Endothelial cell of umbilical vein (primary cell): ENCODE results near the gene PPP1R3G.

Experiments used
- CTCF ChIP-seq, 2 donors: IDR thresholded peaks; 1 replicate in 1 of 2; 2 replicates in 1 of 2; pipeline ENCODE4 v1.5.1; 2011; ENCODE audit warnings: low read length in 2 of 2, mild to moderate bottlenecking in 2 of 2, moderate library complexity in 2 of 2, control low read depth in 1 of 2, inconsistent platforms in 1 of 2, low read depth in 1 of 2; ENCODE audit not compliant: insufficient read depth in 1 of 2; ENCODE audit errors: extremely low read depth in 1 of 2
- EZH2 ChIP-seq: IDR thresholded peaks from 2 replicates; pipeline ENCODE4 v1.6.1; 2012; ENCODE audit warnings: borderline replicate concordance, low read depth, mild to moderate bottlenecking, moderate library complexity, low read length, inconsistent platforms; ENCODE audit not compliant: severe bottlenecking
- FOS ChIP-seq: IDR thresholded peaks from 2 replicates; pipeline ENCODE4 v1.6.1; 2011; ENCODE audit warnings: mild to moderate bottlenecking, low read length, moderate library complexity, borderline replicate concordance; ENCODE audit not compliant: insufficient read depth
- JUN ChIP-seq: IDR thresholded peaks from 2 replicates; pipeline ENCODE4 v1.6.1; 2011; ENCODE audit warnings: borderline replicate concordance, low read depth; ENCODE audit not compliant: insufficient read length, insufficient read depth
- MAX ChIP-seq: IDR thresholded peaks from 2 replicates; pipeline ENCODE4 v1.6.1; 2011; ENCODE audit not compliant: insufficient read depth, insufficient read length
- MYC ChIP-seq: IDR thresholded peaks from one replicate; pipeline ENCODE4 v1.6.1; 2011; ENCODE audit warnings: mild to moderate bottlenecking, low read depth, low read length
- POLR2A ChIP-seq: IDR thresholded peaks from 2 replicates; pipeline ENCODE4 v1.6.1; 2012; ENCODE audit warnings: low read depth, mild to moderate bottlenecking, control low read depth, low read length
- POLR2AphosphoS5 ChIP-seq: IDR thresholded peaks from 2 replicates; pipeline ENCODE4 v1.6.1; 2012; ENCODE audit warnings: low read depth, mild to moderate bottlenecking, control low read depth, low read length, moderate library complexity; ENCODE audit not compliant: insufficient read depth

GRCh38 chr6:5071216-5071615 lies 13.9 kb upstream of the PPP1R3G start:
- TF ChIP-seq CTCF (IDR thresholded peaks at IDR 0.05; ENCODE audit: extremely low read depth in 1 of 2, insufficient read depth in 1 of 2, low read depth in 1 of 2, low read length in 2 of 2) (no peak), MAX (no peak), EZH2 (no peak), JUN (no peak), POLR2AphosphoS5 (no peak), POLR2A (no peak), MYC (no peak), FOS (no peak)
